ENCODE results near the gene CHMP3.
"Not testable (repeated sequence)": the region's sequence is repeated elsewhere in the genome, so short reads cannot be mapped to it uniquely, and the experiment has no call there.

The CHMP3 gene

DNA sequence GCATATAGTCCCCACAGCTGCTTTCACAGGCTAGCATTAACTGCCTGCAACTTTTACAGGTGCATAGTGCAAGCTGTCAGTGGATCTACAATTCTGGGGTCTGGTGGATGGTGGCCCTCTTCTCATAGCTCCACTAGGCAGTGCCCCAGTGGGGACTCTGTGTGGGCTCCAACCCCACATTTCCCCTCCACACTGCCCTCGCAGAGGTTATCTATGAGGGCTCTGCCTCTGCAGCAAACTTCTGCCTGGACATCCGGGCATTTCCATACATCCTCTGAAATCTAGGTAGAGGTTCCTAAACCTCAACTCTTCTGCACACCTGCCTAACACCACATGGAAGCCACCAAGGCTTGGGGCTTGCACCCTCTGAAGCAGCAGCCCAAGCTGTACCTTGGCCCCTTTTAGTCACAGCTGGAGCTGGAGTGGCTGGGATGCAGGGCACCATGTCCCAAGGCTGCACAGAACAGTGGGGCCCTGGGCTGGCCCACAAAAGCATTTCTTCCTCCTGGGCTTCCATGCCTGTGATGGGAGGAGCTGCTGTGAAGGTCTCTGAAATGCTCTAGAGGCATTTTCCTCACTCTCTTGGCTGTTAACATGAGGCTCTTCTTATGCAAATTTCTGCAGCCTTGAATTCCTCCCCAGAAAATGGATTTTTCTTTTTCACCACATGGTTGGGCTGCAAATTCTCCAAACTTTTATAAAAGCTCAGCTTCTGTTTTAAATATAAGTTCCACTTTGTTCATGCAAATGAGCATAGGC lies 62.7 kb downstream of the CHMP3 start:
- no peak for DNase-seq

DNA sequence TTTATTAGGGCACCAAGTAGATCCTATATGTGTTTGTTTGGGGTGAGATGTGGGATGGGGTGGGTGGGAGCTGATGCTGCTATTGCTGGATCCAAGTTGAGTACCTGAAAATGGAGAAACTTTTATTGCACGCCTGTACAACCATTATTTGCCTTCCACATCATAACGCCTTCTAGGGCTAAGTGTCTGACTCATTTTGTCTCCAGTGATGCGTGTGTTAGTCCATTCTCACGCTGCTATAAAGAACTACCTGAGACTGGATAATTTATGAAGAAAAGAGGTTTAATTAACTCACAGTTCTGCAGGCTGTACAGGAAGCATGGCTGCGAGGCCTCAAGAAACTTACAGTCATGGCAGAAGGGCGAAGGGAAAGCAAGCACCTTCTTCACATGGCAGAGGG lies 63.9 kb downstream of the CHMP3 start:
- no peak for DNase-seq

DNA sequence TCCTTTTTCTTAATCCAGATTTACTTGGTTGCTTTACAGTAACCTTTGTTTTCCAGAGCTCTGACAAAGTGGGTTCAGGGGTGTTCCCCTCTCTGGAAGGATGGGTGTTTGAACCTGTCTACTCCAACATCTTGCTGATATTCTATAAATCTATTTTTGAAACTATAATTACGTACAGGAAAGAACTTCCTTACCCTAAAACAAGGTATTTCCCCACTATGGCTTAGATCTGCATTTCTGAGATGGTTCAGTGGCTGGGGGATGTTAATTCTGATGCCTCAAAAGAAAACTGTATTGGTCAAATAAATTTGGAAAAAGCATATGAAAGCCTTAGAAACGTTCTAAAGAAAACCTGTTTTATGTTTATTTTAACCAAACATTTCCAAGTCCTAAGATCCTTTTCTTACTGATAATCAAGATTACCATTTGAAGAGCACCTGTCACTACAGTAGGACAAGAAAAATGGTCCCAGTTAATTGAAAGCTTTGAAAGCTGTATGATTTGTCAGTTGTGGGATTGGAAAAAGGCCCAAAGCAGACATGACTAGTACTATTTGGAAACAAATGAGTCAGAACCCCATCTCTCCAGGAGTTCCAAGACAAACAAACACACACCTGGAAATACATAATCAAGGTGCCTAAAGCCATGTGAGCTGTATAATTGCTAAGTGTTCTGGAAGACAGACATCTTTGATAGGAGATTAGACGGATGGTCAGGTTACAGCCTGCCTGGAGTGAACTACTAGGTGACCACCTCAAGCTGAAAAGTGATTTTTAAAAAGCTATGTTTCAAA lies 64.6 kb downstream of the CHMP3 start:
- peak; percentile 55 for DNase-seq

- DNase-seq: not testable (repeated sequence)
These were observed 66.9 kb downstream of the CHMP3 start for GRCh38 chr2:86496391-86496790.

DNA sequence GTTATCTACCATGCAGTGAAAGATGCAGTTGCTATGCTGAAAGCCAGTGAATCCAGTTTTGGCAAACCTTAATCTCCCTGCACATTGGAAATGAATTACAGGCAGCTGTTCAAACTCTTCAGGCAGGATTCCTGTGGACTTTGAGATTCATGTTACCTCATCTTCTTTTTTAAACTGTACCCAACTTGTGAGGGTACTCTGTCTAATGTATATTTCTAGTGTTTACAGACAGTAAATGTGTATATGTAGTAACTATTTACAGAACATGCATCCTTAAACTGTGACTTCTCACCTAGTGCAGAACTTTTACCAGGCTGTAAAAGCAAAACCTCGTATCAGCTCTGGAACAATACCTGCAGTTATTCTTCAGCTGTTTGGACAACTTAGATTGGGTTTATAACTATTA lies 71.2 kb downstream of the CHMP3 start:
- DNase-seq: no peak

DNA sequence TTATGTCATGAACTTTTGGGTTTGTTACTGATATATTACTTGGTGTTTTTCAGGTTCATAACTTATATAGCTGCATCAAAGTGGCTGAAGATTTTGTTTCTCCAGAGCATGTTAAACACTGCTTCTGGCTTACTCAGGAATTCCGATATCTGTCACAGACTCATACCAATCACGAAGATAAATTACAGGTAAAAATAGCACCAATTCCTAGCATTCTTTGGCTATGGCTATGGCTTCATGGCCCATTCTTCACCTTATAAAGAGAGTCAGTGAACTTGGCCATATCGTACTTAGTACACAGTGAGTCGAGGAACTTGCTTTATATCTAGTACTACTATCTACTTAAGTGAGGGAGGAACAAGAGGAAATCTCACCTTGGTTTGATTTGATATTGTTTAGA lies 72.2 kb downstream of the CHMP3 start:
- DNase-seq: no peak

DNA sequence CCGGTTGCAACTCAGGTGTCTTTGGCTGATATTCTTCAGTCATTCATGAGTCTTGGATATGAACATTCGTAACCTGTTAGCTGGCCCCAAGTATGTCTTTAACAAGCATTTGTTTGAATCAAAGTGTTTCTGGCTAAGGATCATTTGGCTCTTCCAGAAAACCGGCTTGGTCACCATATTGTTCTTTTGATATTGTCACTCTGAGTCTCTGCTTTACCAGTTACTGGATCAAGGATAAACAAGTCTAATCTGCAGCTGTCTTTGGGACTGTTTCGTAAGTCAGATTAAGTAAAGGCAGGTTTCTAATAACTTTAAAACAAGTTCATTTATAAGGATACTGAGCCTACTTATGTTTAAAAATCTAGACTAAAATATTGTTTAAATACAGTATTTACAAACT lies 73.0 kb downstream of the CHMP3 start:
- DNase-seq: no peak

- DNase-seq: no peak
These were observed 73.7 kb downstream of the CHMP3 start for GRCh38 chr2:86489542-86489941.

DNA sequence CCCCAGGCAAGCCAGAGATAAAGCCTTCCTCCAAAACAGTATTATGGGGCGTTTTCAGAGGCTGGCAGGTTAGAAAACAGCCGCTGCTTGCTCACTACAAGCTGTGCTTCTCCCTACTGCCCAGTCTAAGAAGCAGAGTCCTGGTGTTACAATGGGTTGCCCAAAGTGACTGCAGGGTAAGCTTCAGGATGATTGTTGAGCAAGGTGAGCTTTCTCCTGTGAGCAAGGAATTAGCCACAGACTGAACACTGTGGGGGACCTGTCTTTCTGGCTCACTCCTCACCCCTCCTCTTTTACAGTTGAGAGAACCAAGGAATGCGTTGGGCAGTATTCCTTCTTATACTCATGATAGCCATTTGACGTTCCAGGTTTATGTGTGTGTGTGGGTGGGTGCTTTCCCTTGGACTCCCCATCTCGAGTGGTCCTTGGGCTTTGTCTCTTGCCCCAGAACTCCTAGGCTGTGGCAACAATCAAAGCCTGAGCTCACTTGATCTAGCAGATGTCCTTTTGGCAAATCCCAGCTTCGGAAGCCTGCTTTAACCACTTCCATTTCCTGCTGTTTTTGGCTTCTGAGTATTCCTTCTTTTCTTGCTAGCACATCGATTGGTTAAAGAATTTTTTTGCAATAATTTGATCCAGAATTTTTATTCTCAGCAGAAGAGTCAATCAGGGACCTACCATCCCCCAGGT lies 74.5 kb downstream of the CHMP3 start:
- no peak for DNase-seq

DNA sequence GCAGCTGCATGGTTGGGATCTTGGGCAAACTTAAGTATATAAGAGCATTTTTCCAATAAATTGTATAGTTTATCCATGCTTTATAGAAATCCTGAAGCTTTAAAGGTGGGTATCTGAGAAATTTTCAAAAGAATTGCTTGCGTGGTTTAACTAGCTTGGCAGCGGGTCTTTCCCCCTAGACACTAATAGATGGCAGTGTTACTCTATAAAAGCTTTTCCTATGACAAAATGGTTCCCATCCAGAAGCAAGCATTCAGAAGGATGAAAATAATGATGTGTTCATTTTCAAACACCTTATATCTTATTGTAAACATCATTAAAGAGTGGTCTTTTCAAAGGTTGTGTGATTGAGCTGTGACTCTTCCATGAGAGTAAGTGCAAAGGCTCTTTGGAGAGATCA lies 76.2 kb downstream of the CHMP3 start:
- peak; percentile 6 for DNase-seq

- DNase-seq: no peak
These were observed 77.4 kb downstream of the CHMP3 start for GRCh38 chr2:86485802-86486201.

DNA sequence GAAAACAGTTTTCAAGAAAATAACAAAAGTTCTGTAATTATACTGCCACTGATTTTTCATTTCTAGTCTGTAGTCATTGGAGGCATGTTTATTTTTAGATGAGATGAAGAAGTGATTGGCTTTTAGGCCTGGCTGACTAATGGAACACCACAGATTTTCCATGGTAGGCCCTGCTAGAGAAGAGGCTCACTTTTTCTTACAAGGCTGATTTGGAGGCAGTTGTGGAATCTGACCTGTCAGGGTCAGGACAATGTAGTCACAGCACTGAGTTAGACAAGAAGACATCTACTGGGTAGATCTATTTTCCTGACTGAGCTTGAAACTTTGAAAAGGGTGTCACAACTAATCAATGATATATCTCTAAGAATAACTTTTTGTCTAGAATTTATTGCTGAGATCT lies 78.1 kb downstream of the CHMP3 start:
- no peak for DNase-seq

GRCh38 chr2:86484385-86484784 lies 78.9 kb downstream of the CHMP3 start:
- no peak for DNase-seq

DNA sequence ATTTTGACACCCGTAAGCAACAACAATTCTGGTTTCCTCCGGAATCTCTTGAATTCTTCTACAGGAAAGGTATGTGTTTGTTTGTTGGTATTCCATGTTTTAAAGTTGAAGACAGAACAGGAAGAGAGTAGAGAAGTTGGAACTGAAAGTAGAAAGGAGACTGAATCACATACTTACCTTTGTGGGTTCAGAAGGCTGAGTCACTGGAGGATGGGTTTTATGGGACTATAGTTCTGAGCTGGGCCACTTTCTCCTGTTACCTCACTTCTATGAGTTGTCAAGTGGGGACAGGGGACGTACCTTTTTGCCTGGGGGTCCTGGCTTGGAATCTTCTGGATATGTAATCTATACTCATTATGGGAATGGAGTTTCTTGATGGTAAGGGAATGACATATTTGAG lies 81.2 kb downstream of the CHMP3 start:
- DNase-seq: no peak

- DNase-seq: no peak
These were observed 83.1 kb downstream of the CHMP3 start for GRCh38 chr2:86480105-86480504.

DNA sequence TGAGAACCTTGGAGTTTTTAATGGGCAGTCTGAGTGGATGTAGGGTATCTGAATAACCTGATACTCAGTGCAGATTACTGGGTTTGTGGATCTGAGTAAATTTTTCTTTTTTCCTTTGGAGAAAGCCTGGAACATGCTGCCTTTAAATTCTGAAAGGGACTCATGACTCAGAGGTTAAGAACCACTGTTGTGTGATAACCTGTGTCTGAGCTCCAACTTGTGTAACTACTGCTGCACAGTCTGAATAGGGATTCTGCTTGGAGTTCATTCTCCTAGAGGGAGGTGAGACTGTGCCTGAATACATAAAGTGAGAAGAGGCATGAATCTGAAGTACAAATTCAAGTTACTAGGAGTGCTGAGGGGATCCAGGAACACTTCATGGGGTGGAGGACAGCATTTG lies 85.9 kb downstream of the CHMP3 start:
- no peak for DNase-seq

- no peak for DNase-seq
These were observed 86.3 kb downstream of the CHMP3 start for GRCh38 chr2:86476918-86477317.

DNA sequence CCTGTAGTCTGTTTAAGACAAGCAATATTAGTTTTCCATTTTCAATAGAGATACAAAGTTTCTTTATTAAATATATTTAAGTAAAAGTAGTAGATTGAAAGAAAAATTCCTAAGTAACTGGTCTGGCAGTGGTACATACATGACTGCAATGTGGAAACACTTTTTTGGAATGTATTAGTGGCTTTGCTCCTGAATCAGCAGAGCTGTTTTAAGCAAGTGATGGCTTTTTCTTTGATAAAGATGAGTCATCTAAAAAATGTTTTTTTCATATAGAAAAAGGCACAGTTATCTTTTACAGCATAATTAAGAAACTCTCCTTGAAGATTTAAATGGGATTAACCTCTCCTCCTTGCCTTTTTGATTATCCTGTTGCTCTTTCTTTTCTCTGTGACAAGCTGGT lies 87.2 kb downstream of the CHMP3 start:
- no peak for DNase-seq

- no peak for DNase-seq
These were observed 91.6 kb downstream of the CHMP3 start for GRCh38 chr2:86471637-86472036.

GRCh38 chr2:86470890-86471289 lies 92.4 kb downstream of the CHMP3 start:
- no peak for DNase-seq

DNA sequence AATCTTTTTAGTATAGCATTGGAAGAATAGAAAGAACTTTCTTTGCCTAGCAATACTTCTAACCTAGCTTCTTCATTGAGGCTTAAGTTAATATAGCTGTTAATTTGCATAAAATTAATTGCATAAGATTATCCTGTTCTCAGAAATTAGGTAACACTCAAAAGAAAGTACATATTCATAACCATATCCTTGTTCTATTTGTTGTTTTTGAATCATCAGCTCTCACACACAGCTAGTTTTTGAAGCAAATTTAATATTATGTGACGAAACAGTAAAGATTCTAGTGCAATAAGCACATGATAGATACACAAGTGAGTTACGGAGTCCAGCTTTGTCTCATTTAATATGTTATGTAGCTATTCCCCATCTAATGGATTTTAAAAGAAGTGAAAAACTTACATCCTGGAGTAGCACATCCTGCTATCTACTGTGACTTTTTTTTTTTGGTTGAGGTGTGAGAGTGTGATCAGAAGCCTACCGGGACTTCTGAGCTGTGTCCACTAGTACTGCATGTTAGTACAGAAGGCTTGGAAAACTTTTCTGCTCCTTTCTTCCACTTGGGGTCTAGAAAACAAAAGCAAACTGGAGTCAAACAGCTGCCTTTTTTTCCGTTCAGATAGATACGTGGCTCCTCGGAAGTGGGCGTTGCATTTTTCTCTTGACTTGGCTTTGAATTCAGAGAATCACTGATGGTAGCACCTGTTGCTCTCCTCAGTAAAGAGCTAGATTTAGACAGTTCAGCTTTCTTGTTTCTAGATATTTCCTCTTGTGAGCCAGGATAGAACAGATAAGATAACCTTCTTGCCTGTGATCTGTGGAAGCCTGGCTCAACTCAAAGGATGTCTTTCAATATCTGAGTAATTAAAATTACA lies 94.8 kb downstream of the CHMP3 start:
- DNase-seq: no peak

DNA sequence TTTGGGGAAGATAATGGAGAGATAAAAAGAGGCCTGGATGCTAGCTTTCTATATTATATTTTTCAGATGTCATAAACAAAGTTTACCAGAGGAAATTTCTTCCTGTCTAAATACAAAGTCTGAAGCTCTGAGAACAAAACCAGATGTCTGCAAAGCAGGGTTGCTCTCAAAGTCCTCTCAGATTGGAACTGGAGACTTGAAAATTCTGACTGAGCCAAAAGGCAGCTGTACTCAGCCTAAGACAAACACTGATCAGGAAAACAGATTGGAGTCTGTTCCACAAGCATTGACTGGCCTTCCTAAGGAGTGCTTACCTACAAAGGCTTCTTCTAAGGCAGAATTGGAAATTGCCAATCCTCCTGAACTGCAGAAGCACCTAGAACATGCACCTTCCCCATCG lies 96.9 kb downstream of the CHMP3 start:
- DNase-seq: no peak

DNA sequence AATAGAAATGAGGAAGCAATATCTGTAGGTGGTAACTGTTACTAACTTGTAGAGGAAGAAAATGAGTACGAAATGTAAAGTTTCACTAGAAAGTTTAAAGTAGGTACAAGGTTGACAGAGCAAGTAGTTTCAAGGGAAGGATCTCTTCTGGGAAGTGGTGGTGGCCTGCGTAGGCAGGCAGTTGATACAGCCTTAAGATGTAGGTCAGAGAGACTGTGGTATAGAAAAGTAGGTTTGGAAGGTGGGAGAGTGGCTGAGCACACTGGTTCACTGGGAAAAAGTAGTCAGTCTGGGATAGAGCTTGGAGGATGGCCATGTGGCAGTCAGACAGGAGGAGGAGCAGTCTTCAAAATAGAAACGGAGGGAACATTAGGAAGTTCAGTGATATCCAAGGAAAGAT lies 98.6 kb downstream of the CHMP3 start:
- DNase-seq: no peak
